GM19099 (cell line): ENCODE results near the gene BPIFB1.

Source experiments
- POLR2A ChIP-seq: IDR thresholded peaks from 3 replicates; pipeline ENCODE4 v1.6.1; 2011; ENCODE audit warnings: low read depth; ENCODE audit not compliant: insufficient read length; ENCODE audit errors: extremely low read depth

Gene BPIFB1, protein sequence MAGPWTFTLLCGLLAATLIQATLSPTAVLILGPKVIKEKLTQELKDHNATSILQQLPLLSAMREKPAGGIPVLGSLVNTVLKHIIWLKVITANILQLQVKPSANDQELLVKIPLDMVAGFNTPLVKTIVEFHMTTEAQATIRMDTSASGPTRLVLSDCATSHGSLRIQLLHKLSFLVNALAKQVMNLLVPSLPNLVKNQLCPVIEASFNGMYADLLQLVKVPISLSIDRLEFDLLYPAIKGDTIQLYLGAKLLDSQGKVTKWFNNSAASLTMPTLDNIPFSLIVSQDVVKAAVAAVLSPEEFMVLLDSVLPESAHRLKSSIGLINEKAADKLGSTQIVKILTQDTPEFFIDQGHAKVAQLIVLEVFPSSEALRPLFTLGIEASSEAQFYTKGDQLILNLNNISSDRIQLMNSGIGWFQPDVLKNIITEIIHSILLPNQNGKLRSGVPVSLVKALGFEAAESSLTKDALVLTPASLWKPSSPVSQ

DNA sequence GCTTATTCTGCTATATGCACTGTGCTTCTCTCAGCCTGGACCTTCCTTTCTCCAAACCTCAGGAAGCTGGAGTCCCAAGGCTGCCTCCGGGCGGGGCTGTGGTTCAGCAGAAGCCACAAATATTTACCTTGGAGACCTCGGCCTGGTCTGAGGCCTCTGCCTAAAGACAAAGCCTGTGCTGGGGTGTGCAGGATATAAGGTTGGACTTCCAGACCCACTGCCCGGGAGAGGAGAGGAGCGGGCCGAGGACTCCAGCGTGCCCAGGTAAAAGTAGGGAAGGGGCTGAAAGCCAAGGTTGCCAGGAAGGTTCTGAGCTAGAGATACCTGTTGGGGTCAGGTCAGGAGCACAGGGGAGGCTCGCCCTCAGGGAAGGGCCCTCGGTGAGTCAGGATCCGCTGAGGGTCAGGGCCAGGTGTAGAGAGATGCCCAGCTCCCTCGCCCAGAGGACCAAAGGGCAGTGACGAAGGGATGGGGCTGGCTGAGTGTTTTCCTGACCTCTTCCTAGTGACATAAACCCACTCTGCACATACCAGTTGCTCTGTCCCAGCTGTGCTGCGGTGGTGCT is at the start of gene BPIFB1:
TSS of gene BPIFB1 (plus strand) at position 224 of the 565 bp plus-strand sequence. CDS start 2,860 bp downstream, outside the sequence.
- TF ChIP-seq POLR2A, result no peak

- no peak for TF ChIP-seq POLR2A
Measured at GRCh38 chr20:33234050-33234449, 49.0 kb upstream of the BPIFB1 start.

GRCh38 chr20:33235696-33236095 is 47.3 kb upstream of the BPIFB1 start, which contains the start of gene BPIFA1:
Gene BPIFA1, plus strand, starts transcription at chr20:33235996. Its CDS starts 1,716 bp downstream, at chr20:33237712.
- TF ChIP-seq POLR2A, result no peak

GRCh38 chr20:33236351-33236750 is 46.7 kb upstream of the BPIFB1 start:
- no peak for TF ChIP-seq POLR2A

- no peak for TF ChIP-seq POLR2A
Measured at GRCh38 chr20:33237989-33238388, 45.0 kb upstream of the BPIFB1 start.

DNA sequence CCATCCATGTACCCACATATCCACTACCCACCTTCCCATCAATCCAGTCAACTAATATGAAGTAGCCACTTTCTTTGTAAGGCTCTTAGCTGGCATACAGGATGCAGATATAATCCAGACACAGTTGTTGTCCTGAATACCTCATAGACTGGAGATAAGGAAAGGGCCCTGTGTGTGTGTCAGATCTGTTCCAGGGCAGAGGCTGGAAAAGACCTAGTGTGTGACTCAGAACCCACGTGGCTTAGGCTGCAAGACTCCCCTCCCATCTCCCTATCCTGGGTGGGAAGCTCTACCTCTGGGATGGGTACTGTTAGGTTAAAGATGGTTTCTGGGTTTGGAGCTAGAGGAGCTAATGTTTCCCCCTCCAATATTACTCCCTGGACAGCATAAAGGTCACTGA is 43.6 kb upstream of the BPIFB1 start:
- no peak for TF ChIP-seq POLR2A

DNA sequence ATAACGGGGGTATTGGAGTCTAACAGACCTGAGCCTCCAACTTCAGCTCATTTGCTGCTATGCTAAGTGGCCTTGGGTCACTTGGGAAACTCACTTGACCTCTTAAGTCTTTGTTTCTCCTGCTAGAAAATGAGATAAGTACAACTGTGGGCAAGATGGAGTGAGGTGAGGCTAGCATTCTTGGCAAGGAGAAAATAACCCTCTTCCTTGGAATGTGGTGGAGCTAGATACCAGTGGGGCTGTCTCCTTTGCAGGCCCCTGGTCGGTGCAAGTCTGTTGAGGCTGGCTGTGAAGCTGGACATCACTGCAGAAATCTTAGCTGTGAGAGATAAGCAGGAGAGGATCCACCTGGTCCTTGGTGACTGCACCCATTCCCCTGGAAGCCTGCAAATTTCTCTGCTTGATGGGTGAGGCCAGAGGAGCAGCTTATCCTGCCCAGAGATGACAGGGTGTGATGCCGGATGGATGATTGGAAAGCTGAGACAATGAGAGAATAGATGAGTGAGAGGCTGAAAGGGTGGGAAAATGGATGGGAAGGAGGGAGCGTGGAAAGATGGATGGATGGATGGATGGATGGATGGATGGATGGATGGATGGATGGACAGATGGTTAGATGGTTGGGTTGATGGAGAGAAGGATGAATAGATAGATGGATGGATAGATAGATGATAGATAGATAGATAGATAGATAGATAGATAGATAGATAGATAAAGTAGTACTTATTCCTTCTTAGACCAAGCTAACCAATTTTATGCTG is 42.9 kb upstream of the BPIFB1 start:
- TF ChIP-seq POLR2A, result no peak

- TF ChIP-seq POLR2A, result no peak
Measured at GRCh38 chr20:33240923-33241322, 42.1 kb upstream of the BPIFB1 start.

DNA sequence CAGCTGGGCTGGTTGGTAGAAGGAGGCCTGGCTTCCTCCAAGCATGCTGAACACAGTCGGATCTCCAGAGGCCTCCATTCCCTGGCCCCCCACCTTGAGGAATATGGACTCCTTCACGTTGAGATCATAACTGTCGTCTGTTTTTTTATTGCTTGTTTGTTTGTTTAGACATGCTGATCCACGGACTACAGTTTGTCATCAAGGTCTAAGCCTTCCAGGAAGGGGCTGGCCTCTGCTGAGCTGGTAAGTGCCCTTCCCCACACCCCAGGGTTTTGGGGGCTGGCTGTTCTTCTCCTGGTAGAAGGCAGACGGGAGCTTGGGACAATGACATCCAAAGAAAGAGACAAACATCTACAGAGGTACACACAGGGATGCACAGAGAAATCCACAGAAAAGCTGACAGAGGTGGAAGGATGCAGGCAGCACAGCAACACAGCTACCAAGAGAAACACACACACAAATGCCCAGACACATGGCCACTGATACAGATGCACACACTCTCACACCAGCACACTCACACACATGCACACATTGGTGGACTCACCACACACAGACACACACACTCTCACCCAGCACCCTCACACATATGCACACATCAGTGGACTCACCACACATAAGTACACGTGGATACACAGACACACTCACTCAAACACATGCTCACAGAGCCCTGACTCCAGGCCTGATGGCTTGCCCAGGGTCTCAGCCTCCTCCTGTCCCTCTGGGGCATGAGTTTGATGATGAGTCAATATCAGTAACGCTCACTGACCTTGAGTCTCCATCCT is 40.5 kb upstream of the BPIFB1 start:
- TF ChIP-seq POLR2A, result no peak

GRCh38 chr20:33246077-33246476 is 36.9 kb upstream of the BPIFB1 start:
- TF ChIP-seq POLR2A, result no peak

DNA sequence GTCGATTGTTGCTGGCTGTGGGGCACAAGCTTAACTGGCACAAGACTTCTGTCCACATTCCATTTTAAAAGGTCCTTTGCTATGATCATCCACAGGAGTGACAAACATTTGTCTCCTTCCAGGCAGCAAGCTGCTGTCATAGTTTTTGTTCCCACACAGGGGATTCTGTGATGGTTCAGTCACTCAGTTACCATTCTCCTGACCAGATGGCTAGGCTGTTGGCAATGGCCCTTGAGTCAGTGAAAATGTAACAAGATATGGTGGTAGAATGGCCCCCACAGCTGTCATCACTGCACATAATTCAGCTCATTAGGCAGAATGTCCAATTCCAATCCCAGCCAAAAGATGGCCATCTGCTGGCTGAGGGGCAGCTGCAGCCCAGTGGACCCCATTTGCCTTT is 33.6 kb upstream of the BPIFB1 start:
- no peak for TF ChIP-seq POLR2A

DNA sequence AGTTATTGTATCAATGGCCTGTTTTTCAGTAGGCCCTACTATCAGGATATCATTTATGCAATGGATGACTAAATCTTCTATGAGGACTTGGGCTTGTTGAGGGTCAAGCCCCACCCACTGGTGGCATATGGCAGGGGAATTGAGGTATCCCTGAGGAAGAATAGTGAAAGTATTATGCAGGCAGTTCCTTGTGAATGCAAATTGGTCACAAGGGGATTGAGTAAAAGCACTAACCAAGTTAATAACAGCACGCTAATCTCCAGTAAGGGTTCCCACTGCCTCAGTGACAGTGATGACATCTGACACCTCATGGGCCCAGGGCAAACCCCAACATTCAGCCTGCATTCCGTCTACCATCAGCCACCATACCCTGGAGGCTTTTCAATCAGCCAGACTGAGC is 32.3 kb upstream of the BPIFB1 start:
- no peak for TF ChIP-seq POLR2A

DNA sequence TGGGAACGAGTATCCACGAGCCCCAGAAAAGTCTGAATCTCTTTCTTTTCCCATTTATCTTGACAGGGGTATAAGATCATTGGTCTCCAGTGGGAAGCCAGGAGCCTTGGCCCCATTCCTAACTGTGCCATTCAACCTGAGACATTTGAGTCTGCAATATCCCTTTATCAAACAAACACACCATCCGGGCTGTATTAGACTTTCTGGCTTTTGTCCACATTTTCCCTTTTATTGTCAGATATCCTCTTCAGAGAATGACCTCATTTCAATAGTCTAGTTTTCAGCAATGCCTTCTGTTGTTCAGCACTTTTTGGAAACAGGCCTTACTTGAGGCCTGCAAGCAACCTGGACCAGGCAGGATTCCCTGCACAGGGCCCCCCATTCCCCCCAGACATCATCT is 31.5 kb upstream of the BPIFB1 start:
- no peak for TF ChIP-seq POLR2A

- no peak for TF ChIP-seq POLR2A
Measured at GRCh38 chr20:33252460-33252859, 30.6 kb upstream of the BPIFB1 start.

DNA sequence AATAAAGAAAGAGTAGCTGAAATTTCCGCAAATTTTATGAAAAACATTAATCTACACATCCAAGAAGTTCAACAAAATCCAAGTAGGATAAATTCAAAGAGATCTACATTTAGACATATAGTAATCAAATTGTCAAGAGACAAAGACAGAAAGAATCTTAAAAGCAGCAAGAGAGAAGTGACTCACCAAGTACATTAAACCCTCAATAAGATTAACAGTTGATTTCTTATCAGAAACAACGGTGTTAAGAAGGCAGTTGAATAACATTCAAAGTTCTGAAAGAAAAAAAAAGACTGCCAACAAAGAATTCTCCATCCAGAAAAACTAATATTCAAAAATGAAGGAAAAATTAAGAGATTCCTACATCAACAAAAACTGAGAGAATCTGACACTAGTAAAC is 28.0 kb upstream of the BPIFB1 start:
- no peak for TF ChIP-seq POLR2A
